Esophagus squamous epithelium (tissue), 4 donors: ENCODE data around the gene CUBN.

ENCODE experiments used
- CTCF ChIP-seq, 6 experiments: fragments of 450-650 bp in 4 of 6; fragments of 200-600 bp in 2 of 6; sonication (generic) in 2 of 6; IDR thresholded peaks; one replicate each; pipeline ENCODE4 v1.5.1; 2016 to 2019; ENCODE audit warnings: antibody characterized with exemption in 6 of 6, mild to moderate bottlenecking in 4 of 6, moderate library complexity in 4 of 6
- POLR2A ChIP-seq, 4 donors: fragments of 450-650 bp; IDR thresholded peaks; one replicate each; pipeline ENCODE4 v1.6.1; 2017; ENCODE audit warnings: antibody characterized with exemption in 4 of 4, mild to moderate bottlenecking in 4 of 4, moderate library complexity in 3 of 4

GRCh38 chr10:16965740-16966447, 163.7 kb downstream of the CUBN start:
- TF ChIP-seq CTCF (IDR thresholded peaks at IDR 0.05) (no peak), POLR2A (IDR thresholded peaks at IDR 0.05) (no peak)
